VCaP (cell line): ENCODE measurements around the gene FAM83D.

Experiments used
- H3K27ac ChIP-seq: fragments of 450-650 bp; 2 replicates; pipeline ENCODE4 v1.5.1; 2017
- CTCF ChIP-seq: fragments of 450-650 bp; conservative IDR thresholded peaks from 2 replicates; pipeline ENCODE4 v1.5.1; 2017; ENCODE audit warnings: mild to moderate bottlenecking, moderate library complexity

The FAM83D gene

GRCh38 chr20:38946836-38947235 lies 20.6 kb downstream of the FAM83D start:
- TF ChIP-seq CTCF, result no peak
- H3K27ac ChIP-seq, result no peak overlapping the region

GRCh38 chr20:38947931-38948362 lies 21.7 kb downstream of the FAM83D start:
- no peak for TF ChIP-seq CTCF
- H3K27ac ChIP-seq, result no peak overlapping the region

- TF ChIP-seq CTCF, result no peak
- H3K27ac ChIP-seq, result no peak overlapping the region
Measured at GRCh38 chr20:38950254-38950653, 24.0 kb downstream of the FAM83D start.

DNA sequence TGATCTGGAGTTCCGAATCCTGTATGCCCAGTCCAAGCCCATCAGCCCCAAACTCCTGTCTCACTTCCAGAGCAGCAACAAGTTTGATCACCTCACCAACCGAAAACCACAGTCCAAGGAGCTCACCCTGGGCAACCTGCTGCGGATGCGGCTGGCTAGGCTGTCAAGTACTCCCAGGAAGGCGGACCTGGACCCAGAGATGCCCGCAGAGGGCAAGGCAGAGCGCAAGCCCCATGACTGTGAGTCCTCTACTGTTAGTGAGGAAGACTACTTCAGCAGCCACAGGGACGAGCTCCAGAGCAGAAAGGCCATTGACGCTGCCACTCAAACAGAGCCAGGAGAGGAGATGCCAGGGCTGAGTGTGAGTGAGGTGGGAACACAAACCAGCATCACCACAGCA lies 25.4 kb downstream of the FAM83D start:
- TF ChIP-seq CTCF, result no peak
- H3K27ac ChIP-seq, result no peak overlapping the region

DNA sequence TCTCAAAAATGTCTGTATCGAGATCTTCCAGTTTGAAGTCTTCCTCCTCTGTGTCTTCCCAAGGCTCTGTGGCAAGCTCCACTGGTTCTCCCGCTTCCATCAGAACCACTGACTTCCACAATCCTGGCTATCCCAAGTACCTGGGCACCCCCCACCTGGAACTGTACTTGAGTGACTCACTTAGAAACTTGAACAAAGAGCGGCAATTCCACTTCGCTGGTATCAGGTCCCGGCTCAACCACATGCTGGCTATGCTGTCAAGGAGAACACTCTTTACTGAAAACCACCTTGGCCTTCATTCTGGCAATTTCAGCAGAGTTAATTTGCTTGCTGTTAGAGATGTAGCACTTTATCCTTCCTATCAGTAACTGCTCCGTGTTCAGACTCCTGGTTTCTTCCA lies 25.9 kb downstream of the FAM83D start:
- H3K27ac ChIP-seq, result no peak overlapping the region
- TF ChIP-seq CTCF, result no peak

- TF ChIP-seq CTCF, result no peak
Measured at GRCh38 chr20:38953630-38954340, 27.6 kb downstream of the FAM83D start.

DNA sequence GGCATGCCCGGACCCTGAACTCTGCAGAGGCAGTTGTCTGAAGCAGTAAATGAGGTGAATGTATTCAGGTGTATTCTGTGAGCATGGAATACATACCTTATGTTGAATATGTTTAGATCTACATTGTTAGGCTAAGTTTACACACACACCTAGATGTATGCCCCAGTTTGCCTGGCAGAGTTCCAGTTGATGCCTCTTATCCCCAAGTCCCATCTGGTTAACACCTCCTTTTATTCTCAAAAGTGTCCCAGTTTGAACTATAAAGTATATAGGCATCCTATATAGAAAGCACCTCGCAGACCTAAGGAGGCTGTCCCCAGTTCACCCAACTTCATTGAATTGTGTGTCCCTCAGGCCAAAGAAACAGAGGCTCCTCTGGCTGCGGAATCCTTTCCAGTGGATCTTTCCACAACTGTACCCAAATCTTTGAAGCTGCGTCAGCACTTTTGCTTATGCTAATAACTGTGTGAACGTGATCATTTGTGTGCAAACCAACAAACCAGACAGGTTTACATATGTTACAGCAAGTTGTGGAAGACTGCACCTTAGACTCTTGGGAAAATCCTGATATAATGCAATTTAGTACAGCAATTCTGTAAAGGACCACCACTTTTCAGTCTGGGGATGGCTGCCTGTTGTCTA lies 31.1 kb downstream of the FAM83D start:
- no peak overlapping the region for H3K27ac ChIP-seq
- no peak for TF ChIP-seq CTCF

More at GRCh38 chr20:38953630-38954340, 27.6 kb downstream of the FAM83D start:
- H3K27ac ChIP-seq, result no peak overlapping the region
